Choroid plexus epithelial cell (primary cell): ENCODE measurements around the gene PDGFD.

Source experiments
- DNase-seq: peaks from one replicate; pipeline ENCODE4 v3.0.0-alpha.2; 2010; ENCODE audit warnings: low read depth
- H3K4me3 ChIP-seq: 2 replicates; pipeline ENCODE4 v1.5.1; 2011; ENCODE audit warnings: low read depth, mild to moderate bottlenecking, control low read depth, low read length, moderate library complexity
- TF ChIP-seq, protein P1 (sequence below): conservative IDR thresholded peaks from 2 replicates; pipeline ENCODE4 v1.5.1; 2011; ENCODE audit warnings: low read depth, mild to moderate bottlenecking, control low read depth, inconsistent platforms, low read length, moderate library complexity

Gene PDGFD

DNA sequence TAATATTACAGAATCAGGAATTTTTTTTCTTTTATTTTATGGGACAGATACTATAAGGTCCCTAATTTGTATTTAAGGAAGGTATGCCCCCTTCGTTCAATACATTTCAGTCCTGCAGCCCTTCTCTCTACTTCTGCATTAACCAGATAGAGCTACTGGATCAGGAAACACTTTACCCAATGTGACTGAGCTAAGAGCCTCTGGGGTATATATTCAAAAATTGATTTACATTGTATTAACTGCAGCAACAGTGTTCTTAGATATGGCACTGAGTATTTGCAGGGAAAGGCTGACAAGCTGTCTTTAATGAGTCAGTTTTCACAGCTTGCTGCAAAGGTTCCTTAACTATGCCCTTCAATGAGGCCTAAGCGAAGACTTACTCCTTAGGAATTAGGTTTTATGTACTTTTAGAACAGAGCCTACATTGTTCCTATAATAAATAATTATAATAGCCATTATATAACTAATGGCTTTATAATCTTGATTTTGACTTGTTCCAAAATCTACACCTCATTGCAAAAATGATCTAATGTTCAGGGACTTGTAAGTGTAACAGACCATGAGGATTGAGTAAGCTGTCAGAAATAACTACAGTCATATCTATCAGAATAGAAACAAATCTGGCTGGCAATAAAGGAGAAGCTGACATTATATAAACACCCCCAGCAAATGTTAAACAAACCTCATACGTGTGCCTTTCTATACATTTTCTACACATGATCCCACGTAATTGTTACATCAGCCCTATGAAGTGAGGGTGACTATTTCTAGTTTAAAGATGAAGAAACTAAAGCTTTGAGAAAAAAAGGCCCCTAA lies 72.5 kb downstream of the PDGFD start:
- TF ChIP-seq, protein P1, sequence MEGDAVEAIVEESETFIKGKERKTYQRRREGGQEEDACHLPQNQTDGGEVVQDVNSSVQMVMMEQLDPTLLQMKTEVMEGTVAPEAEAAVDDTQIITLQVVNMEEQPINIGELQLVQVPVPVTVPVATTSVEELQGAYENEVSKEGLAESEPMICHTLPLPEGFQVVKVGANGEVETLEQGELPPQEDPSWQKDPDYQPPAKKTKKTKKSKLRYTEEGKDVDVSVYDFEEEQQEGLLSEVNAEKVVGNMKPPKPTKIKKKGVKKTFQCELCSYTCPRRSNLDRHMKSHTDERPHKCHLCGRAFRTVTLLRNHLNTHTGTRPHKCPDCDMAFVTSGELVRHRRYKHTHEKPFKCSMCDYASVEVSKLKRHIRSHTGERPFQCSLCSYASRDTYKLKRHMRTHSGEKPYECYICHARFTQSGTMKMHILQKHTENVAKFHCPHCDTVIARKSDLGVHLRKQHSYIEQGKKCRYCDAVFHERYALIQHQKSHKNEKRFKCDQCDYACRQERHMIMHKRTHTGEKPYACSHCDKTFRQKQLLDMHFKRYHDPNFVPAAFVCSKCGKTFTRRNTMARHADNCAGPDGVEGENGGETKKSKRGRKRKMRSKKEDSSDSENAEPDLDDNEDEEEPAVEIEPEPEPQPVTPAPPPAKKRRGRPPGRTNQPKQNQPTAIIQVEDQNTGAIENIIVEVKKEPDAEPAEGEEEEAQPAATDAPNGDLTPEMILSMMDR: no peak
- H3K4me3 ChIP-seq: no peak overlapping the region
- no peak for DNase-seq

DNA sequence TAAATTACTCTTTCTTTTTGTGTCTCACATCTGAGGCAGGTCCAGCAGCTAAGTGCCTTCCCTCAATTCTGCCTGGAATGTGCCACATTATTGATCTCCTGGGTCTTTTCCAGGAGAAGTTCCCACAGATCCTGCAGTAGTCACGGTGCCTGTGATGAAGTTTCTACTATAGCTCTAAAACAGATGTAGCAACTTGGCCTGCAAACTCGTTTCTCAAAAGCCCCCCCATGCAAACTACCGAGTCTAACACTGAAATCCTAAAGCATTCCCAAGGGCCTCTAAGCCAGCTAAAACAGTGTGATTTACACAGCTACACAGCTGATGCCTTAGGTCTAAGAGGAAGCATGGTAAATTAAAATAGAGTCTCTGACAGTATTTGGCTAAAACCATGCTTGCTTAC lies 73.2 kb downstream of the PDGFD start:
- no peak for DNase-seq
- TF ChIP-seq, protein P1: no peak
- no peak overlapping the region for H3K4me3 ChIP-seq

GRCh38 chr11:104089481-104089880 lies 74.5 kb downstream of the PDGFD start:
- DNase-seq: no peak
- H3K4me3 ChIP-seq: no peak overlapping the region
- TF ChIP-seq, protein P1: no peak

DNA sequence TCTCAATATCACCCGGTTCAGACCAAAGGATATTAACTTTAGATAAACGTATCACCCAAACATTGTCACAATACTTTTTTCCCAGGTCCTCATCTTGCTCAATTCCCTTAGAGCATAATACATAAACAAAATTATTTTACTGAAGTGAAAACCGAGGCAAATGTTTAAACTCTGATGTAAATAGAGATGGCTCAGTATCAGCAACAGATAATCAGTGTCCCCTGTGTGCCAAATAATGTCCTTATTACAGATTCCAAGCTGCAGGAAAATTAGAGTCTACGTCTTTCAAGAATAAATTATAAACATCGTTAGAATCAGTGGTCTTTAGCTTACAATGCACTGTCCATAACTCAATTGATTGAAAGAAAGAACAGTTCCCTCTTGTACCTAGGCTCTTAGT lies 77.3 kb downstream of the PDGFD start:
- TF ChIP-seq, protein P1: no peak
- no peak overlapping the region for H3K4me3 ChIP-seq
- no peak for DNase-seq

- TF ChIP-seq, protein P1: no peak
These were observed 85.0 kb downstream of the PDGFD start for GRCh38 chr11:104078995-104079394.

GRCh38 chr11:104078245-104078644 lies 85.7 kb downstream of the PDGFD start:
- H3K4me3 ChIP-seq: no peak overlapping the region
- TF ChIP-seq, protein P1: no peak
- no peak for DNase-seq

More at GRCh38 chr11:104078995-104079394, 85.0 kb downstream of the PDGFD start:
- DNase-seq: no peak
- H3K4me3 ChIP-seq: no peak overlapping the region

DNA sequence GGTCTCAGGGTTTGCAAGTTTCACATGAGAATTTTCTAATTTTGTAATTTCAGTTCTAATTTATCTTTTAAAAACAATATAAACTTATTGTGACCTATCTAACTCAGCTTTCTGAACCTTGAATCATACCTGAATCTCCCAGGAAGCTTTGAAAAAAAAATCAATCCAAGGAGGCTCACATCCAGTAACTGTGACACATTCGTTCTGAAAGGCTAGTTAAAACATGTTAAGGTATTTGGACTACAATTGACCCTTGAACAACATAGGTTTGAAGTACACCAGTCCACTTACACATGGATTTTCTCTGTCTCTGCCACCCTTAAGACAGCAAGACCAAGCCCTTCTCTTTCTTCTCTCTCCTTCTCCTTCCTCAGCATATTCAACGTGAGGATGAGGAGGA lies 87.5 kb downstream of the PDGFD start:
- no peak for DNase-seq
- no peak overlapping the region for H3K4me3 ChIP-seq
- TF ChIP-seq, protein P1: no peak
